ENCODE results near the gene RAF1. TPM values are rescaled to one million over a fixed set of nuclear protein-coding genes. Genes with fewer than 3 reads are reported as not detected.
"Not testable (repeated sequence)": the region's sequence is repeated elsewhere in the genome, so short reads cannot be mapped to it uniquely, and the experiment has no call there.

RAF1 gene
- total RNA-seq, 4 donors from 2014 or later: 74.5 to 123 (median 110) TPM

DNA sequence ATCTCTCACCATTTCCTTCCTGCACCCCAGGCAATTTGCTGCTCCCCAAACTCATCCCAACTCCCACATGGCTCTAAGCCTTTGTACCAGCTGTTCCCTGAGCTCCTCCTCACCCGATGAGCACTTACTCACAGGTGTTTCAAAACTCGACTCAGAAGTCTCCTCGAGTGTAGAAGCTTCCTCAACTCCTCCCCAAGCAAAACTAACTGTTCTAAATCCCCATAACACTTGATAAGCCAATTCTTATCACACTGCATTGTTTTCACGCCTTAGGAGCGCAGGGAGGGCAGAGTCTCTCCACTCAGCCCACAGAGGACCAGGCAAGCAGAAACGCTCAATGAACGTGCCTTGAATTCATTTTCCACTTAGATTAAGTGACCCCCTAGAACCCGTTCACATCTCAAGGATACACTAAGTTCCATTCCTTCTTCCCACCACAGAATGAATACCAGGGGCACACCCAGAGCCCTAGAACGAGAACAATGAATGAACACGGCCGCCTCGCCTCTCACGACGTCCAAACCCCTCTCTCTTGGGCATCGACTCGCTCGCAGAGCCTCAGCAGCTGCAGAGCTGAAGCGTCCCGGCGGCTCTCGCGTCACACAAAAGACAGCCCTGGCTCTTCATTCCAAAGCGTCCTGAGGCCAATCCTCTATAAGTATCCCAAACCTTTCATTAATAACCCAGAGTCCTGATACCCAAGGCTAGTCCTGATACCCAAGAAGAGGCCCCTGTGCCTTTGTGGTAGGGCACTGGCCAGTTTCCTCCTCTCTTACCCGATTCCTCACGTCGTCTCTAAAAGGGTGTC lies 1.1 kb downstream of the RAF1 start:
- peak overlapping the region; percentile 100 for H3K27ac ChIP-seq
- H3K4me3 ChIP-seq: peak overlapping the region; percentile 71 to 100
- TF ChIP-seq, protein P1, sequence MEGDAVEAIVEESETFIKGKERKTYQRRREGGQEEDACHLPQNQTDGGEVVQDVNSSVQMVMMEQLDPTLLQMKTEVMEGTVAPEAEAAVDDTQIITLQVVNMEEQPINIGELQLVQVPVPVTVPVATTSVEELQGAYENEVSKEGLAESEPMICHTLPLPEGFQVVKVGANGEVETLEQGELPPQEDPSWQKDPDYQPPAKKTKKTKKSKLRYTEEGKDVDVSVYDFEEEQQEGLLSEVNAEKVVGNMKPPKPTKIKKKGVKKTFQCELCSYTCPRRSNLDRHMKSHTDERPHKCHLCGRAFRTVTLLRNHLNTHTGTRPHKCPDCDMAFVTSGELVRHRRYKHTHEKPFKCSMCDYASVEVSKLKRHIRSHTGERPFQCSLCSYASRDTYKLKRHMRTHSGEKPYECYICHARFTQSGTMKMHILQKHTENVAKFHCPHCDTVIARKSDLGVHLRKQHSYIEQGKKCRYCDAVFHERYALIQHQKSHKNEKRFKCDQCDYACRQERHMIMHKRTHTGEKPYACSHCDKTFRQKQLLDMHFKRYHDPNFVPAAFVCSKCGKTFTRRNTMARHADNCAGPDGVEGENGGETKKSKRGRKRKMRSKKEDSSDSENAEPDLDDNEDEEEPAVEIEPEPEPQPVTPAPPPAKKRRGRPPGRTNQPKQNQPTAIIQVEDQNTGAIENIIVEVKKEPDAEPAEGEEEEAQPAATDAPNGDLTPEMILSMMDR (IDR thresholded peaks at IDR 0.05): no peak
- no peak for TF ChIP-seq POLR2A (IDR thresholded peaks at IDR 0.05)
- no peaks in the 10 kb centered on the region for H3K9me3 ChIP-seq
- intact Hi-C loops (cut with DNase I; ENCODE audit: low total_unique reads): no loop called here
- H3K4me1 ChIP-seq: peaks cover 0 to 4% of the 10 kb centered on the region in 2 donors
- no peaks in the 10 kb centered on the region for H3K27me3 ChIP-seq
- no peak for DNase-seq
- H3K36me3 ChIP-seq: no peaks in the 10 kb centered on the region

DNA sequence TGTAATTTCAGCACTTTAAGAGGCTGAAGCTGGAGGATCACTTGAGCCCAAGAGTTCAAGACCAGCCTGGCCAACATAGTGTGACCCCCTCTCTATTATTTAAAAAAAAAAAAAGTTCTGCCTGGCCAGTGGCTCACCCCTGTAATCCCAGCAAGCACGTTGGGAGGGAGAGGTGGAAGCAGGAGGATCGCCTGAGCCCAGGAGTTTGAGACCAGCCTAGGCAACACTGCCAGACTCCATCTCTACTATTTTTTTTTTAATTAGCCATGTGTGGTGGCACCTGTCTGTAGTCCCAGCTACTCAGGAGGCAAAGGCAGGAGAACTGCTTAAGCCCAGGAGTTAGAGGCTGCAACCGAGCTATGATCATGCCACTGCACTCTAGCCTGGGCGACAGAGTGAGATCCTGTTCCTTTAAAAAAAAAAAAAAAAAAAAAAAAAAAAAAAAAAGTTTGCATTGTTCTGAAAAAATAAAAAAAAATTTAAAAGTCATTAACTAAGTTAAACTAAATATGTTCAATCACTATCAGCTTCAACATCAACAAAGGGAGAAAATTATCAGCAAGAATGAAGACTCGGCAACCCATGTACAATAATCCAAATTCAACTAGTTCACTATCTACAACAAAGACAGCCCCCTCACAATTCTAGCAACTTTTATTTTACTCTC lies 1.9 kb downstream of the RAF1 start:
- TF ChIP-seq, protein P1 (IDR thresholded peaks at IDR 0.05): no peak
- no peak for TF ChIP-seq POLR2A (IDR thresholded peaks at IDR 0.05)
- intact Hi-C loops (cut with DNase I; ENCODE audit: low total_unique reads): no loop called here
- peak overlapping the region; percentile 71 to 100 for H3K4me3 ChIP-seq
- no peak for DNase-seq
- peak overlapping the region; percentile 100 for H3K27ac ChIP-seq
- no peaks in the 10 kb centered on the region for H3K36me3 ChIP-seq
- no peaks in the 10 kb centered on the region for H3K27me3 ChIP-seq
- H3K4me1 ChIP-seq: peaks cover 0 to 4% of the 10 kb centered on the region in 2 donors
- no peaks in the 10 kb centered on the region for H3K9me3 ChIP-seq

DNA sequence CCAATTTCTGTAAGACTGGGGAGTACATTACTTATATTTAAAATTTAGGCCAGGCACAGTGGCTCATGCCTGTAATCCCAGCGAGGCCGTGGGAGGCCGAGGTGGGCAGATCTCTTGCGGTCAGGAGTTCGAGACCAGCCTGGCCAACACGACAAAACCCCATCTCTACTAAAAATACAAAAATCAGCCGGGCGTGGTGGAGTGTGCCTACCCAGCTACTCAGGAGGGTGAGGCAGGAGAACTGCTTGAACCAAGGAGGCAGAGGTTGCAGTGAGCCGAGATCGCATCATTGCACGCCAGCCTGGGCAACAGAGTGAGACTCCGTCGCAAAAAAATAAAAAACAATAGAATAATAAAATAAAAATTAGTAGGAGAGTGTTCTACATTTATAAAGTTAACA lies 2.5 kb downstream of the RAF1 start:
- H3K4me1 ChIP-seq; DNase-seq; H3K4me3 ChIP-seq; H3K36me3 ChIP-seq; H3K9me3 ChIP-seq; H3K27me3 ChIP-seq; intact Hi-C loops (cut with DNase I; ENCODE audit: low total_unique reads); H3K27ac ChIP-seq: not testable (repeated sequence)

DNA sequence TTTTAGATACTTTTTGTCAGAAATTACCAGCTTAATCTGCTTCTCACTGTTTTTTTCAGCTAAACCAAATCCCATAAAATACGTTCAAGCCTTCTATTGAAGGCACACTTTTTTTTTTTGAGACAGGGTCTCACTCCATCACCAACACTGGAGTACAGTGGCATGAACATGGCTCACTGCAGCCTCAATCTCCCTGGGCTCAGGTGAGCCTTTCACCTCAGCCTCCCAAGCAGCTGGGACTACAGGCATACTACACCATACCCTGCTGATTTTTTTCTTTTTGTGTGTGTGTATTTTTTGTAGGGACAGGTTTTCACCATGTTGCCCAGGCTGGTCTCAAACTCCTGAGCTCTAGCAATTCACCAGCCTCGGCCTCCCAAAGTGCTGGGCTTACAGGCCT lies 3.7 kb downstream of the RAF1 start:
- DNase-seq: no peak
- intact Hi-C loops (cut with DNase I; ENCODE audit: low total_unique reads): no loop called here
- H3K9me3 ChIP-seq: no peaks in the 10 kb centered on the region
- peaks cover 0 to 4% of the 10 kb centered on the region in 2 donors for H3K4me1 ChIP-seq
- no peaks in the 10 kb centered on the region for H3K36me3 ChIP-seq
- peak overlapping the region in 1 of 2 donors; percentile 59 for H3K27ac ChIP-seq
- peak overlapping the region in 1 of 2 donors; percentile 6 for H3K4me3 ChIP-seq
- H3K27me3 ChIP-seq: no peaks in the 10 kb centered on the region
- TF ChIP-seq POLR2A (IDR thresholded peaks at IDR 0.05): no peak
- TF ChIP-seq, protein P1 (IDR thresholded peaks at IDR 0.05): no peak

DNA sequence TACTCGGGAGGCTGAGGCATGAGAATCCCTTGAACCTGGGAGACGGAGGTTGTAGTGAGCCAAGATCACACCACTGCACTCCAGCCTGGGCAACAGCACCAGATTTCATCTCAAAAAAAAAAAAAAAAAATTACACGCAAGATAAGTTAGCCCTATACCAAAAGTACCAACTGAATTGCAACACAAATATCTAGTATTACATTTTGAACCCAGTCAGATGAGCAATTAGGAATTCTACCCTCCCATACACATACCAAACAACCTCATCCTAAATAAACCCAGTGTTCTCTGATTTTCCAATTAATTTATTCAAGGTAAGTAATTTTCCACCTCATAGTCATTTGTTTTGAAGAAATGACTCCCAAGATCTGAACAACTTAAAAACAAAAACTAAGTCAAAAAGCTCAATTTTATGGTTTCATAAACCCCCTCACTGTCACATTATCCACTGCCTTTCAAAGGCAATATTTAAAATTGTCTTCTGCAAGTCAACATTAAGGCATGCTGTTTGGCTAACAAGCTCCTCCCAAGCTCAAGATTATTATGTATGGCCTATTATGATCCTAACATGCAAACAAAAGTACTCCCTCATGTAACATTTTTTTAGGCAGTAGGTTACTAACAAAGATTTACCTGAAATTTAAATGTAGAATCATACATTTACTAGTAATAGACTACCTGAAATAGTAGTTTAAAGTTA lies 4.5 kb downstream of the RAF1 start:
- intact Hi-C loops (cut with DNase I; ENCODE audit: low total_unique reads): no loop called here
- Histone ChIP-seq H3K36me3 (no peaks in the 10 kb centered on the region), H3K4me3 (no peak overlapping the region), H3K27me3 (no peaks in the 10 kb centered on the region), H3K4me1 (peaks cover 0 to 4% of the 10 kb centered on the region in 2 donors), H3K27ac (peak overlapping the region; percentile 25 to 59), H3K9me3 (no peaks in the 10 kb centered on the region)
- TF ChIP-seq, protein P1 (IDR thresholded peaks at IDR 0.05): no peak
- no peak for TF ChIP-seq POLR2A (IDR thresholded peaks at IDR 0.05)
- DNase-seq: no peak

All from uterus (tissue), 4 donors.